ENCODE results near the gene C16orf92. TPM values are rescaled to one million over a fixed set of nuclear protein-coding genes. Genes with fewer than 3 reads are reported as not detected.
"Not testable (repeated sequence)": the region's sequence is repeated elsewhere in the genome, so short reads cannot be mapped to it uniquely, and the experiment has no call there.

Gene C16orf92
- total and polyA plus RNA-seq, 2 experiments from 2014 or later: 0.34 TPM; not detected in 1

- TF ChIP-seq REST (IDR thresholded peaks at IDR 0.05; ENCODE audit: unreplicated experiment) (no peak), CTCF (conservative IDR thresholded peaks at IDR 0.05; ENCODE audit: low read depth in 2 of 2) (no peak), POLR2AphosphoS5 (IDR thresholded peaks at IDR 0.05; ENCODE audit: low read depth) (no peak; the same call in 1 of the 2 replicates), ETS1 (IDR thresholded peaks at IDR 0.05) (no peak), EZH2 (IDR thresholded peaks at IDR 0.05; ENCODE audit: low read depth, unreplicated experiment) (no peak)
These were observed 11.1 kb upstream of the C16orf92 start (continued) for GRCh38 chr16:30011714-30012504.

GRCh38 chr16:30012598-30012997 lies 10.4 kb upstream of the C16orf92 start:
- H3K27me3 Mint-ChIP-seq (ENCODE audit: insufficient read depth, low read depth, poor library complexity): peaks cover 28% of the 10 kb centered on the region
- ATAC-seq; DNase-seq (ENCODE audit: low spot score): not testable (repeated sequence)

GRCh38 chr16:30015450-30015849 lies 7.5 kb upstream of the C16orf92 start:
- H3K27ac Mint-ChIP-seq; H3K9me2 ChIP-seq (ENCODE audit: insufficient read depth); H3K36me3 ChIP-seq (ENCODE audit: insufficient read depth); ATAC-seq; H3K27ac ChIP-seq (ENCODE audit: low read depth); H2AFZ ChIP-seq; DNase-seq (ENCODE audit: low spot score); H3K36me3 Mint-ChIP-seq (ENCODE audit: low read depth); H3F3A ChIP-seq (replicated peaks; ENCODE audit: low read depth); H3K9me3 Mint-ChIP-seq; H3K4me2 ChIP-seq; H3K4me3 Mint-ChIP-seq; H3K4me1 Mint-ChIP-seq; H3K4me1 ChIP-seq (ENCODE audit: insufficient read depth); H3K79me2 ChIP-seq (replicated peaks; ENCODE audit: insufficient read depth); H3K4me3 ChIP-seq; H4K20me1 ChIP-seq (replicated peaks; ENCODE audit: insufficient read depth): not testable (repeated sequence)
- peaks cover 18% of the 10 kb centered on the region for H3K27me3 ChIP-seq (ENCODE audit: insufficient read depth)
- peaks cover 18% of the 10 kb centered on the region for H3K27me3 Mint-ChIP-seq (ENCODE audit: insufficient read depth, low read depth, poor library complexity)

More at GRCh38 chr16:30012598-30012997, 10.4 kb upstream of the C16orf92 start:
- not testable (repeated sequence) for H3K27ac ChIP-seq (ENCODE audit: low read depth); H3K79me2 ChIP-seq (replicated peaks; ENCODE audit: insufficient read depth); H2AFZ ChIP-seq; H3K9me3 Mint-ChIP-seq; H3K9me2 ChIP-seq (ENCODE audit: insufficient read depth); H3K27ac Mint-ChIP-seq; H3K36me3 ChIP-seq (ENCODE audit: insufficient read depth); H4K20me1 ChIP-seq (replicated peaks; ENCODE audit: insufficient read depth); H3F3A ChIP-seq (replicated peaks; ENCODE audit: low read depth); H3K36me3 Mint-ChIP-seq (ENCODE audit: low read depth)
- H3K27me3 ChIP-seq (ENCODE audit: insufficient read depth): peaks cover 33% of the 10 kb centered on the region
- H3K4me2 ChIP-seq: peak overlapping the region; percentile 87
- peaks cover 19% of the 10 kb centered on the region for H3K4me1 Mint-ChIP-seq
- 0 out of 3 replicates have a peak overlapping the region, but pooled peaks have one; percentile 77 for H3K4me3 Mint-ChIP-seq
- peak overlapping the region; percentile 91; the same call in 1 of the 2 replicates for H3K4me3 ChIP-seq
- H3K4me1 ChIP-seq (ENCODE audit: insufficient read depth): peaks cover 11% of the 10 kb centered on the region; the same call in 1 of the 2 replicates
